HG03354 (cell line): ENCODE measurements around the gene FAM20C.

Experiments
- ATAC-seq: cut with Tn5 transposase; IDR thresholded peaks from one replicate; pipeline ENCODE4 v1.9.1; 2021; ENCODE audit warnings: mild to moderate bottlenecking; ENCODE audit not compliant: unreplicated experiment, poor library complexity, severe bottlenecking

The FAM20C gene

GRCh38 chr7:307970-308369 lies 115.6 kb downstream of the FAM20C start:
- ATAC-seq: no peak

- ATAC-seq: no peak
Observed at GRCh38 chr7:309586-310228, 117.3 kb downstream of the FAM20C start.
